Amniotic epithelial cell (primary cell): Measurements from ENCODE around the gene PRODH2.
A peak's percentile ranks its signal among the peaks of the same experiment; 100 is the strongest.

Experiments used
- DNase-seq: peaks from one replicate; pipeline ENCODE4 v3.0.0-alpha.2; 2010; ENCODE audit warnings: low read depth

The PRODH2 gene

GRCh38 chr19:35757749-35758608, 54.7 kb downstream of the PRODH2 start, which contains the start of gene PROSER3:
TSS of gene PROSER3 (plus strand) at chr19:35758176. CDS start at chr19:35758216, 40 bp downstream.
- DNase-seq = peak; percentile 100

- peak; percentile 99 for DNase-seq
Measured at GRCh38 chr19:35757231-35757748, 55.4 kb downstream of the PRODH2 start.

GRCh38 chr19:35756377-35757230, 56.0 kb downstream of the PRODH2 start, which contains the start of gene HSPB6:
TSS of gene HSPB6 (minus strand) at chr19:35757029. CDS start at chr19:35757008, 21 bp downstream.
- peak; percentile 48 for DNase-seq

GRCh38 chr19:35755550-35756376, 56.9 kb downstream of the PRODH2 start:
- peak; percentile 71 for DNase-seq

GRCh38 chr19:35755131-35755549, 57.5 kb downstream of the PRODH2 start:
- no peak for DNase-seq

- no peak for DNase-seq
Measured at GRCh38 chr19:35754370-35755130, 58.1 kb downstream of the PRODH2 start.

GRCh38 chr19:35753634-35754369, 58.8 kb downstream of the PRODH2 start:
- no peak for DNase-seq

GRCh38 chr19:35752746-35753350, 59.8 kb downstream of the PRODH2 start:
- no peak for DNase-seq

- DNase-seq = no peak
Measured at GRCh38 chr19:35751839-35752745, 60.6 kb downstream of the PRODH2 start.

- no peak for DNase-seq
Measured at GRCh38 chr19:35750167-35750566, 62.5 kb downstream of the PRODH2 start.
